ENCODE results near the gene CRIP3.
"Not testable (repeated sequence)": the region's sequence is repeated elsewhere in the genome, so short reads cannot be mapped to it uniquely, and the experiment has no call there.

CRIP3 gene, protein sequence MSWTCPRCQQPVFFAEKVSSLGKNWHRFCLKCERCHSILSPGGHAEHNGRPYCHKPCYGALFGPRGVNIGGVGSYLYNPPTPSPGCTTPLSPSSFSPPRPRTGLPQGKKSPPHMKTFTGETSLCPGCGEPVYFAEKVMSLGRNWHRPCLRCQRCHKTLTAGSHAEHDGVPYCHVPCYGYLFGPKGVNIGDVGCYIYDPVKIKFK

DNA sequence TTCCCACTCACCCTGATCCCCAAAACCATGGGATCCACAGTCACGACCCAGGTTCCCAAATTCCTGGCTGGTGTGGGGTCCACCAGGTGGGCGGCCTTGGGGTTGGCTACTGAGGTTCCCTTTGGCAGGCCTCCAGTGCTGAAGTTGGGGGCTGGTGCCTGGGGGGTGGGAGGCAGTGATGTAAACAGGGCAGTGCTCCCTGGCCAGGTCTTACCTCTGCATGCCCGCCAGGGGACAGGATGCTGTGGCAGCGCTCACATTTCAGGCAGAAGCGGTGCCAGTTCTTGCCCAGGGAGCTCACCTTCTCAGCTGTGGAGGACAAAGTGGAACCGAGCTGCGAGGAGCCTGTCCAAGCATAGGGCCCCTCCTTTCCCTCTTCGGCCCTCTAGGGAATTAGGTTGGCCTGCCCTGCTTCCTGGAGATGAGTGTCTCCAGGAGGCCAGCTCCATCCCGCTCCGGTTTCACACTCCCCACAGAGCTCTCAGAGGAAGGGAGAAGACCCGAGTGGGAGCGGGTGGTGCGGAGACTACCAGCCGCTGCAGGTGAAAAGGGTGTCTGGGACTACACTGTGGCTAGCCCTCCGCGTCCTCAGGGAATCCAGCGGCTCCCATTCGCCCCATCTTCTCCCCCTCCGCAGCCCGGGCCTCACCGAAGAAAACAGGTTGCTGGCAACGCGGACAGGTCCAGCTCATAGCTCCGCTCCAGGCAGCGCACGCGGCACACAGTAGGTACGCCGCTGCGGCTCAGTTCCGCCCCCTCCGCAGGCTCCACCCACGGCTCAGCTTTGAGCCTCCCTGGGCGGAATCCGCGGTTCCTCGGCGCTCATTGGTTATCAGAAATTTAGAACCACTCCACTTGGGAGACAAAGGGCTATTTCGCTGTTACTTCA is at the start of gene CRIP3:
Gene CRIP3, minus strand, starts transcription at position 726 of the 889 bp plus-strand sequence. Its CDS starts 34 bp downstream, at position 692.
- TF ChIP-seq, protein P1, sequence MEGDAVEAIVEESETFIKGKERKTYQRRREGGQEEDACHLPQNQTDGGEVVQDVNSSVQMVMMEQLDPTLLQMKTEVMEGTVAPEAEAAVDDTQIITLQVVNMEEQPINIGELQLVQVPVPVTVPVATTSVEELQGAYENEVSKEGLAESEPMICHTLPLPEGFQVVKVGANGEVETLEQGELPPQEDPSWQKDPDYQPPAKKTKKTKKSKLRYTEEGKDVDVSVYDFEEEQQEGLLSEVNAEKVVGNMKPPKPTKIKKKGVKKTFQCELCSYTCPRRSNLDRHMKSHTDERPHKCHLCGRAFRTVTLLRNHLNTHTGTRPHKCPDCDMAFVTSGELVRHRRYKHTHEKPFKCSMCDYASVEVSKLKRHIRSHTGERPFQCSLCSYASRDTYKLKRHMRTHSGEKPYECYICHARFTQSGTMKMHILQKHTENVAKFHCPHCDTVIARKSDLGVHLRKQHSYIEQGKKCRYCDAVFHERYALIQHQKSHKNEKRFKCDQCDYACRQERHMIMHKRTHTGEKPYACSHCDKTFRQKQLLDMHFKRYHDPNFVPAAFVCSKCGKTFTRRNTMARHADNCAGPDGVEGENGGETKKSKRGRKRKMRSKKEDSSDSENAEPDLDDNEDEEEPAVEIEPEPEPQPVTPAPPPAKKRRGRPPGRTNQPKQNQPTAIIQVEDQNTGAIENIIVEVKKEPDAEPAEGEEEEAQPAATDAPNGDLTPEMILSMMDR (IDR thresholded peaks at IDR 0.05; ENCODE audit: low read depth, low read length), result peak; percentile 33
- in situ Hi-C loops (cut with HindIII; ENCODE audit: low sequenced_read_pairs), result no loop called here
- peak within 1 kb of the TSS; percentile 5 for H3K4me3 ChIP-seq (ENCODE audit: low read depth, low read length)
- DNase-seq (ENCODE audit: low read depth, low spot score), result no peak

DNA sequence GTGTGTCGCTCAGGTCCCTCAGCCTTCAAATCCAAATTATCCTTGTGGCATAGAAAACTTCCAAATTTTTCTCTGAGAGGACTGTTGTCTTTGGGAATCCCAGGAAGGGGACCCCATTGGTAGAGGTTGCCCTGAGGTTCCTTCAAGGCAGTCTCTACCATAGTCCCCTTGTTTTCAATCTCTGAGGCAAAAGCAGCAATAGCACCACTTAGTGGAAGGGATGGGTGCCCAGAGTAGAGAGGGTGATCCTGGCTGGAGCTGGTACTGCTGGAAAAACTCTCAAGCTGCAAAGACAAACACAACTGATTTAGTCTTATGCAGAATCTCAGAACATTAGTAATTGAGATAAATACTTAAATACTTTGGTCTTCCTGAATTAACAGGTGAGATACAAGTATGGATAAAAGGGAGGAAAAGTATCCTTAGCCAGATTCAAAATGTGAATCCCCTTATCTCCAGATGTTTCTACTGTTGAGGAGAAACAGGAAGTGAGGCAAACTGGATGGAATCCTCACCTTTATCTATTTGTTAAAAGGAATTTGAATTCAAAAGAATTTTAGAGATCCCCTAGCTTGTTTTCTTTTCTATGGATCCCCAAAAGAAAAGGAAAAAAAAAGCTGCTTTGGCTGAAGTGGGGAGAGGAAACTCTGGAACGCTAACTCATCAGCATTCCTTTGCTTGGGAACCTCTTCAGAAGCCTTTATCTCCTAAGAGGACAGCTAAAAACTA is 47.4 kb upstream of the CRIP3 start:
- no peak overlapping the region for H3K4me3 ChIP-seq (ENCODE audit: low read depth, low read length)
- in situ Hi-C loops (cut with HindIII; ENCODE audit: low sequenced_read_pairs), result no loop called here
- TF ChIP-seq, protein P1 (IDR thresholded peaks at IDR 0.05; ENCODE audit: low read depth, low read length), result peak; percentile 41
- no peak for DNase-seq (ENCODE audit: low read depth, low spot score)

DNA sequence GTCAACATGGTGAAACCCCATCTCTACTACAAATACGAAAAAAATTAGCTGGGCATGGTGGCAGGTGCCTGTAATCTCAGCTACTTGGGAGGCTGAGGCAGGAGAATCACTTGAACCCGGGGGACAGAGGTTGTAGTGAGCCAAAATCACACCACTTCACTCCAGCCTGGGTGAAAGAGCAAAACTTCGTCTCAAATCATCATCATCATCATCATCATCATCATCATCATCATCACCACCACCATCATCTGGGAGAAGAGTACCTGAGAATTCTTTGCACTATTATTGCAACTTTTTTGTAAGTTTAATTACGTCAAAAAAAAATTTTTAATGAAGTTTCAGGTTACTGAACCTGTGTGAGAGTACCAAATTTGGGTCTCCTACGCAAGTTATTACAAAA is 43.3 kb upstream of the CRIP3 start:
- in situ Hi-C loops (cut with HindIII; ENCODE audit: low sequenced_read_pairs); H3K4me3 ChIP-seq (ENCODE audit: low read depth, low read length): not testable (repeated sequence)

DNA sequence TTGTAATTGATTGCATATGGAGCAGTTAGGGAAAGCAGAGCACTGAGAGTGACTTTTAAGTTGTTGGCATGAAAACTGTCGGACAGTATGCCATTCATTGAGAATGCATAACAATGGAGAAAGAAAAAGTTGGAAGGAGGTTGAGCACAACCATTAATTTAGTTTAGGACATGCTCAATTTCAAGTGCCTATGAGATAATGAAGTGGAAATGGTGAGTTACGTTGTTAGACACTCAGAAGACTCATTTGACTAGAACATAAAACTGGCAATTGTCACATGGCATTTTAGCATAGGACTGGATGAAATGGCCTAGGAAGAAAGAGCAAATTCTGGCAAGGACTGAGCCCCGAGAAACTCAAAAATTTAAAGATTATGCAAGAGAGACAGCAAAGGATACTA is 38.8 kb upstream of the CRIP3 start:
- in situ Hi-C loops (cut with HindIII; ENCODE audit: low sequenced_read_pairs), result no loop called here
- TF ChIP-seq, protein P1 (IDR thresholded peaks at IDR 0.05; ENCODE audit: low read depth, low read length), result no peak
- no peak for DNase-seq (ENCODE audit: low read depth, low spot score)
- H3K4me3 ChIP-seq (ENCODE audit: low read depth, low read length), result no peak overlapping the region

More for the DNA sequence above, 43.3 kb upstream of the CRIP3 start:
- DNase-seq (ENCODE audit: low read depth, low spot score), result not testable (repeated sequence)

DNA sequence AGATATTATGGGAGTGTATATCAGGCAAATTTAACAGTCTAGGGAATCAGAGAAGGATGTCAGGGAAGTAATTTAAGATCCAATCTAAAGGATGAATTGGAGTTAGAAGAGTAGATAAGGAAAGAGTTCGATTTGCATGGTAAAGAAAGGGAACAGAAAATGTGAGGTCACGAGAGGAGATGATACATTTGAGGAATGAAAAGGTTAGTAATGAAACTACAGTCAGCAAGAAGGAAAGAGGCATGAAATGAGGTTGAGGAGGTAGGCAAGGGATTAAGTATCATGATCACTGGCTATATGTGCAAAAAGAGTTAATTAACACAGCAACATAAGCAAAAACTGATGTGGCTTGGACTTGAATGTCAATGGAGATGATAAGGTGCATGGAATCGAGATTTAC is 38.4 kb upstream of the CRIP3 start:
- TF ChIP-seq, protein P1 (IDR thresholded peaks at IDR 0.05; ENCODE audit: low read depth, low read length), result no peak
- in situ Hi-C loops (cut with HindIII; ENCODE audit: low sequenced_read_pairs), result no loop called here
- no peak for DNase-seq (ENCODE audit: low read depth, low spot score)
- no peak overlapping the region for H3K4me3 ChIP-seq (ENCODE audit: low read depth, low read length)

DNA sequence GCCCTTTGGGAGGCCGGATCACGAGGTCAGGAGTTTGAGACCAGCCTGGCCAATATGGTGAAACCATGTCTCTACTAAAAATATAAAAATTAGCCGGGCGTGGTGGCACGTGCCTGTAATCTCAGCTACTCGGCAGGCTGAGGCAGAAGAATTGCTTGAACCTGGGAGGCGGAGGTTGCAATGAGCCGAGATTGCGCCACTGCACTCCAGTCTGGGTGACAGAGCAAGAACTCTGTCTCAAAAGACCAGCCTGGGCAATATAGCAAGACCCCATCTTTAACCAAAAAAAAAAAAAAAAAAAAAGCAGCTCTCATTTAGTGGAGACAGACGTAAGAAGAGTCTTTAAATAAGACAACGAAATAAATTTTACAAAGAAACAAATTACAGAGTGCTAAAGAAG is 37.6 kb upstream of the CRIP3 start:
- DNase-seq (ENCODE audit: low read depth, low spot score); H3K4me3 ChIP-seq (ENCODE audit: low read depth, low read length); in situ Hi-C loops (cut with HindIII; ENCODE audit: low sequenced_read_pairs): not testable (repeated sequence)

DNA sequence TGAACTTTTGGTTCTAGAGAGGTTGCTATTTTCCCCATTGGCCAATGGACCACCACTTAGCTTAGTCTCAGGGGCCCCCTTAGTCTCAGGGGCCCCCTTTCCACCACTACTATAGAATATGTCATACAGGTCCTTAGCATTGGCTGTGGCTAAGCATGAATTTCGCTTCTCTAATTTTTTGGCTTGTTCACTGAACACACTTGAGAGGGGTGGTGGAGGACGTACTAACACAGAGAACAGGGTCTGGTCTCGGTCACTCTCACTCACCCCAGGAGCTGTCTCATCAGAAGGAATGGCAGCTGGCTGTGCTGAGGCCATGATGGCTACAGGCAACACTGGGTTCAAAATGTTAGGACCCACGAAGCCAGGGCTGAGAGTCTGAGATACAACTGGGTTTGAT is 30.5 kb upstream of the CRIP3 start:
- no peak overlapping the region for H3K4me3 ChIP-seq (ENCODE audit: low read depth, low read length)
- in situ Hi-C loops (cut with HindIII; ENCODE audit: low sequenced_read_pairs), result no loop called here
- no peak for DNase-seq (ENCODE audit: low read depth, low spot score)
- TF ChIP-seq, protein P1 (IDR thresholded peaks at IDR 0.05; ENCODE audit: low read depth, low read length), result no peak

Measured in astrocyte of the spinal cord (primary cell).